ENCODE measurements around the gene GPATCH8. TPM values are rescaled to one million over a fixed set of nuclear protein-coding genes. Genes with fewer than 3 reads are reported as not detected.
"Not testable (repeated sequence)": the region's sequence is repeated elsewhere in the genome, so short reads cannot be mapped to it uniquely, and the experiment has no call there.

Gene GPATCH8
- total and polyA plus RNA-seq, 5 donors from 2014 or later, result 24.0 to 87.7 (median 25.5) TPM

DNA sequence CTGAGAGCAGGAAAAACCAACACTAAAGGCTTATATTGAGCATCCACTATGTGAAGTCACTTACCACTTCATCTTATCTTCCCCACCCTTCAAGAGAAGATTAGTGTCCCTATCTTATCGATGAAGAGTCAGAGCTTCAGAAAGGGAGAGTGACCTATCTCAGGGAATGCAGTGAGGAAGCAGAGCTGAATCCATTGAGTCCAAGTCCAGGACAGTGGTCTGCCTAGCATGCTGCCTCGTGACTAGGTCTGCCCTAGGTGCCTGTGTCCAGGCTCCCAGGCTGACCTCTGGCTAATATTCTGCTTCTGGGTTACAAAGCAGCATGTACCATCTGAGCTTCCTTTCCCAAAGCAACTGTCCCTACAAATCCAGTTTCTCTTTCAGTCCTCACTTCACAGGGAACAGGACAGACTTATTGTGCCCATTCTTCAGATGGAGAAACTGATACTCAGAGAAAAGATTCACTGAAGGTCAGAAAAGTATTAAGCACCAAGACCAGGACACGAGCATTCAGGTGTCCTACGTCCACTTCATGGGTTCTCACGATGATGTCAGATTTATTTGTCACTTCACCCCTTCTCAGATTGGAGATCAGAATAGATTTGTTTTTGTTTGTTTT is 40.8 kb upstream of the GPATCH8 start:
- H3K27me3 Mint-ChIP-seq, result peaks cover 53% of the 10 kb centered on the region
- no peak for DNase-seq
- H3K9me3 Mint-ChIP-seq, result peaks cover 0 to 3% (median 0%) of the 10 kb centered on the region in 7 donors

GRCh38 chr17:44543213-44543904 is 40.2 kb upstream of the GPATCH8 start:
- no peaks in the 10 kb centered on the region for H3K36me3 ChIP-seq (ENCODE audit: control insufficient read depth, insufficient read depth, low read length)
- Mint-ChIP-seq H3K36me3 (no peaks in the 10 kb centered on the region), H3K27me3 (peaks cover 50% of the 10 kb centered on the region), H3K4me3 (no peak overlapping the region), H3K9me3 (peaks cover 0 to 3% (median 0%) of the 10 kb centered on the region in 7 donors), H3K4me1 (no peaks in the 10 kb centered on the region), H3K27ac (no peak overlapping the region)
- no peak overlapping the region for H3K27ac ChIP-seq (ENCODE audit: insufficient read depth, low read length, poor library complexity, severe bottlenecking)
- H3K9me3 ChIP-seq (ENCODE audit: control insufficient read depth in 2 of 2, low read length in 2 of 2), result no peaks in the 10 kb centered on the region
- ATAC-seq (ENCODE audit: low read depth in 2 of 2) (no peak), DNase-seq (no peak)
- no peaks in the 10 kb centered on the region for H3K4me1 ChIP-seq (ENCODE audit: control insufficient read depth, insufficient read depth, low read length, poor library complexity, severe bottlenecking)
- H3K27me3 ChIP-seq (ENCODE audit: control insufficient read depth, insufficient read depth, low read length), result peaks cover 5% of the 10 kb centered on the region
- H3K4me3 ChIP-seq (ENCODE audit: low read depth, low read length), result no peak overlapping the region

More for the DNA sequence above, 40.8 kb upstream of the GPATCH8 start:
- ATAC-seq (ENCODE audit: low read depth in 2 of 2), result no peak
- H3K4me1 ChIP-seq (ENCODE audit: control insufficient read depth, insufficient read depth, low read length, poor library complexity, severe bottlenecking), result no peaks in the 10 kb centered on the region
- H3K4me3 ChIP-seq (ENCODE audit: low read depth, low read length), result no peak overlapping the region
- no peaks in the 10 kb centered on the region for H3K36me3 ChIP-seq (ENCODE audit: control insufficient read depth, insufficient read depth, low read length)
- no peak overlapping the region for H3K27ac ChIP-seq (ENCODE audit: insufficient read depth, low read length, poor library complexity, severe bottlenecking)
- peaks cover 5% of the 10 kb centered on the region for H3K27me3 ChIP-seq (ENCODE audit: control insufficient read depth, insufficient read depth, low read length)
- no peaks in the 10 kb centered on the region for H3K36me3 Mint-ChIP-seq
- H3K4me1 Mint-ChIP-seq, result no peaks in the 10 kb centered on the region
- no peaks in the 10 kb centered on the region for H3K9me3 ChIP-seq (ENCODE audit: control insufficient read depth in 2 of 2, low read length in 2 of 2)
- H3K4me3 Mint-ChIP-seq, result no peak overlapping the region
- H3K27ac Mint-ChIP-seq, result no peak overlapping the region

DNA sequence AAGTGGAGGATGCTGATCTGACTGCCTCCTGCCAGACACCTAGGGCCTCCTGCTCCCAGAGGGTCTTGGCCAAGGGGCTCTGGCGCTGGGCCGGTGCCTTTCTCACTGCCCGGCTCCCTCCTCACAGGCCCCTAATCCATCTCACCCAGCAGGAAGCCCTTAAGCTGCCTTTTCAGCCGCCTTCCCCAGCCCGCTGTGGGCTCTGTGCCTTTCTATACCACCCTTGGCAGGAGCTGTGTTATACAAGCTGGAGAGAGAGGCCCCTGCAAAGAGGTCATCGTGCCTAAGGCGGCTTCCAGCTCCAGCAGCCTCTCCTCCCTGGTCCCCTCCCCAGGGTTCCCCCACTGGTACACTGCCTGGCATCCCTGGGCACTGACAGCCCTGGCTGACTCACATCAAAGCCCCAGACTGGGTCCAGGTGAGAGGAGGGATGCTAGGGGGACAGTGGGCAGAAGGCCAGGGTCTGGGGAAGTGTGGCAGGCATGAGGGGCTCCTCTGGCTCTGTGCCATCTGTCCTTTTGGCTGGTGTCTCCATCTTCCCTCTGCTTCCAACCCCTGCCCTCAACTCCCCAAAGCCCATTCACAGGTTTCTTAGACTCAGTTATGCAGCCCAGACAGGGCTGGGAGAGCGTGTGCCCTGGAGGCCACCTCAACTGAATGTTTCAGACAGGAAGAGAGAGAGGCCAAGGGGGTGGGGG is 38.8 kb upstream of the GPATCH8 start:
- no peak for ATAC-seq (ENCODE audit: low read depth in 2 of 2)
- Histone ChIP-seq H3K4me3 (ENCODE audit: low read depth, low read length) (no peak overlapping the region), H3K27ac (ENCODE audit: insufficient read depth, low read length, poor library complexity, severe bottlenecking) (no peak overlapping the region), H3K27me3 (ENCODE audit: control insufficient read depth, insufficient read depth, low read length) (peaks cover 5% of the 10 kb centered on the region), H3K9me3 (ENCODE audit: control insufficient read depth in 2 of 2, low read length in 2 of 2) (no peaks in the 10 kb centered on the region), H3K36me3 (ENCODE audit: control insufficient read depth, insufficient read depth, low read length) (no peaks in the 10 kb centered on the region), H3K4me1 (ENCODE audit: control insufficient read depth, insufficient read depth, low read length, poor library complexity, severe bottlenecking) (no peaks in the 10 kb centered on the region)
- DNase-seq, result no peak
- Mint-ChIP-seq H3K27ac (no peak overlapping the region), H3K36me3 (no peaks in the 10 kb centered on the region), H3K9me3 (peaks cover 0 to 3% (median 0%) of the 10 kb centered on the region in 7 donors), H3K4me1 (no peaks in the 10 kb centered on the region), H3K4me3 (no peak overlapping the region), H3K27me3 (peaks cover 38% of the 10 kb centered on the region)

DNA sequence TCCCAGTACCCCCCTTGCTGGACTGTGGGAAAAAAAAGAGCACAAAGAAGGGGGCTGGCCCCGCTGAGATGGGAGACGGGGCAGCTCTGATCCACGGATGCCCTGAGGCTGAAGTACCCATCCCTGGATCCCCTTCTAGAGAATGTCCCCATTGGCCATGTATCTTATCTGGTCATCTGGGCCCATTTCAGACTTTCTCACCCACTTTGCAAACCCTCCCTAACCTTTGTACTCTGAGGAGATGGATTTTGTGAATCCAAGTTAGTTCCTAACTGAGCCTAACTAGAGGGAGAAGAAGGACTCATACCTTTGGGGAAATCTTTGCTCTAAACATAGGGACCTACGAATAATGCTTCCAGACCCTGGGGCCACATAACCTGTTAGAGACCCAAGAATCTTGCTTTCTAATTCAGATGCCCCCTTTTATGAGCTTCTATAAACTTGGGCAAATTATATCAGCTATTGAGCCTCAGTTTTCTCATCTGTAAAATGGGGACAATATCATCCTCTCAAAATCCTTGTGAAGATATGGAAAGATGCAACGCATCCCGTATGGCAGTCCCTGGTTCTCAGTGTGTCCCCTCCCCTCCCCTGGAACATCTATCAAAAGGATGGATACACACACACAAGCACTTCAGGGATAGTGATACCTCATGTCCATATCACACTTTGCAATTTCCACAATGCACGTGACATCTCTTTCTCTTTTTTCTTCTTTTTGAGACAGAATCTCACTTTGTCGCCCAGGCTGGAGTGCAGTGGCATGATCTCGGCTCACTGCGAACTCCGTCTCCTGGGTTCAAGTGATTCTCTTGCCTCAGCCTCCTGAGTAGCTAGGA is 37.3 kb upstream of the GPATCH8 start:
- H3K9me3 ChIP-seq (ENCODE audit: control insufficient read depth in 2 of 2, low read length in 2 of 2), result no peaks in the 10 kb centered on the region
- H3K36me3 ChIP-seq (ENCODE audit: control insufficient read depth, insufficient read depth, low read length), result no peaks in the 10 kb centered on the region

DNA sequence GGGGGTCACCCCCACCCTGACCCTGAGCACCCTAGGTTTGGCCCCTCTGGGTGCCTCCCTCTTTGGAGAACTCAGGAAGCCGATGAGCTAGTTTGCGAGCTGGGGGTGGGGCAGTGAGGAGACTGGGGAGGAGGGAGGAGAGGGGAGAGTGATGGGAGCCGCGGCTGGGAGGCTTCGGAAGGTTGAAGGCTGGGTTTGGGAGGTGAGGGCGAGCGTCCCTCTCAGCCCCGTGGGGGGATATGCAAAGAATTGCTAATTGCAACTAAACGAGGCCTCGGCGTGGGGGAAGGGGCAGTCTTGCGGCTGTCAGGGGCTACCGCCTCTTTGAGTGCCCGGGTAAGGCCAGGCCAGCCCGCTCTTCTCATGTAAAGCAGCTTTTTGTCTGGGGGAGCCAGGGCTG is 36.5 kb upstream of the GPATCH8 start:
- ATAC-seq (ENCODE audit: low read depth in 2 of 2) (no peak), DNase-seq (no peak)
- Histone ChIP-seq H3K4me3 (ENCODE audit: low read depth, low read length) (no peak overlapping the region), H3K36me3 (ENCODE audit: control insufficient read depth, insufficient read depth, low read length) (no peaks in the 10 kb centered on the region), H3K27me3 (ENCODE audit: control insufficient read depth, insufficient read depth, low read length) (peaks cover 3% of the 10 kb centered on the region), H3K9me3 (ENCODE audit: control insufficient read depth in 2 of 2, low read length in 2 of 2) (no peaks in the 10 kb centered on the region), H3K27ac (ENCODE audit: insufficient read depth, low read length, poor library complexity, severe bottlenecking) (no peak overlapping the region), H3K4me1 (ENCODE audit: control insufficient read depth, insufficient read depth, low read length, poor library complexity, severe bottlenecking) (no peaks in the 10 kb centered on the region)
- H3K27ac Mint-ChIP-seq, result no peak overlapping the region
- H3K36me3 Mint-ChIP-seq, result no peaks in the 10 kb centered on the region
- H3K27me3 Mint-ChIP-seq, result peaks cover 27% of the 10 kb centered on the region
- no peaks in the 10 kb centered on the region for H3K9me3 Mint-ChIP-seq
- H3K4me3 Mint-ChIP-seq, result no peak overlapping the region
- no peaks in the 10 kb centered on the region for H3K4me1 Mint-ChIP-seq

More for the DNA sequence above, 37.3 kb upstream of the GPATCH8 start:
- ATAC-seq (ENCODE audit: low read depth in 2 of 2) (no peak), DNase-seq (no peak)
- no peak overlapping the region for H3K27ac ChIP-seq (ENCODE audit: insufficient read depth, low read length, poor library complexity, severe bottlenecking)
- no peaks in the 10 kb centered on the region for H3K36me3 Mint-ChIP-seq
- H3K27me3 Mint-ChIP-seq, result peaks cover 30% of the 10 kb centered on the region
- no peaks in the 10 kb centered on the region for H3K4me1 Mint-ChIP-seq
- no peaks in the 10 kb centered on the region for H3K4me1 ChIP-seq (ENCODE audit: control insufficient read depth, insufficient read depth, low read length, poor library complexity, severe bottlenecking)
- no peak overlapping the region for H3K4me3 ChIP-seq (ENCODE audit: low read depth, low read length)
- H3K27ac Mint-ChIP-seq, result no peak overlapping the region
- peaks cover 0 to 2% (median 0%) of the 10 kb centered on the region in 7 donors for H3K9me3 Mint-ChIP-seq
- H3K4me3 Mint-ChIP-seq, result no peak overlapping the region
- peaks cover 3% of the 10 kb centered on the region for H3K27me3 ChIP-seq (ENCODE audit: control insufficient read depth, insufficient read depth, low read length)

- H3K9me3 Mint-ChIP-seq; H3K36me3 Mint-ChIP-seq; H3K4me3 ChIP-seq (ENCODE audit: low read depth, low read length); DNase-seq; H3K4me1 ChIP-seq (ENCODE audit: control insufficient read depth, insufficient read depth, low read length, poor library complexity, severe bottlenecking); ATAC-seq (ENCODE audit: low read depth in 2 of 2); H3K9me3 ChIP-seq (ENCODE audit: control insufficient read depth in 2 of 2, low read length in 2 of 2); H3K36me3 ChIP-seq (ENCODE audit: control insufficient read depth, insufficient read depth, low read length); H3K27ac ChIP-seq (ENCODE audit: insufficient read depth, low read length, poor library complexity, severe bottlenecking); H3K4me3 Mint-ChIP-seq; H3K27ac Mint-ChIP-seq; H3K27me3 ChIP-seq (ENCODE audit: control insufficient read depth, insufficient read depth, low read length); H3K4me1 Mint-ChIP-seq: not testable (repeated sequence)
- H3K27me3 Mint-ChIP-seq, result peaks cover 14% of the 10 kb centered on the region
These were observed 34.7 kb upstream of the GPATCH8 start for GRCh38 chr17:44537922-44538321.

- no peaks in the 10 kb centered on the region for H3K9me3 Mint-ChIP-seq
- Histone ChIP-seq H3K36me3 (ENCODE audit: control insufficient read depth, insufficient read depth, low read length) (no peaks in the 10 kb centered on the region), H3K27me3 (ENCODE audit: control insufficient read depth, insufficient read depth, low read length) (peaks cover 3% of the 10 kb centered on the region), H3K4me1 (ENCODE audit: control insufficient read depth, insufficient read depth, low read length, poor library complexity, severe bottlenecking) (no peaks in the 10 kb centered on the region), H3K4me3 (ENCODE audit: low read depth, low read length) (no peak overlapping the region), H3K9me3 (ENCODE audit: control insufficient read depth in 2 of 2, low read length in 2 of 2) (no peaks in the 10 kb centered on the region), H3K27ac (ENCODE audit: insufficient read depth, low read length, poor library complexity, severe bottlenecking) (no peak overlapping the region)
- H3K36me3 Mint-ChIP-seq, result no peaks in the 10 kb centered on the region
- no peak for ATAC-seq (ENCODE audit: low read depth in 2 of 2)
- DNase-seq, result no peak
- H3K4me3 Mint-ChIP-seq, result no peak overlapping the region
- H3K4me1 Mint-ChIP-seq, result peaks cover 0 to 6% (median under 1%) of the 10 kb centered on the region in 4 donors
- H3K27me3 Mint-ChIP-seq, result peaks cover 10% of the 10 kb centered on the region
- no peak overlapping the region for H3K27ac Mint-ChIP-seq
These were observed 33.1 kb upstream of the GPATCH8 start for GRCh38 chr17:44536090-44536953.

All from CD4-positive, CD25-positive, alpha-beta regulatory T cell (primary cell).